HepG2 (cell line): ENCODE data around the gene KIFC1. TPM values are rescaled to one million over a fixed set of nuclear protein-coding genes. Genes with fewer than 3 reads are reported as not detected.
A peak's percentile ranks its signal among the peaks of the same experiment; 100 is the strongest.

Source experiments
- CCAR2 ChIP-seq: fragments of 200-400 bp; formaldehyde crosslinking; optimal IDR thresholded peaks from 2 replicates; pipeline ENCODE3; 2018; ENCODE audit warnings: low read depth, mild to moderate bottlenecking, low read length, moderate library complexity
- GATAD2A ChIP-seq: IDR thresholded peaks from 2 replicates; pipeline ENCODE4 v1.6.1; 2016
- GZF1 ChIP-seq: sonication (generic); formaldehyde crosslinking; IDR thresholded peaks from 2 replicates; pipeline ENCODE4 v1.5.1; 2020; ENCODE audit warnings: mild to moderate bottlenecking, missing genetic modification reagents
- RBFOX2 ChIP-seq: fragments of 200-400 bp; formaldehyde crosslinking; IDR thresholded peaks from 2 replicates; pipeline ENCODE4 v1.6.1; 2017; ENCODE audit warnings: low read depth, mild to moderate bottlenecking, low read length
- ZC3H4 ChIP-seq: sonication (generic); formaldehyde crosslinking; IDR thresholded peaks from 2 replicates; pipeline ENCODE4 v1.4.0; 2020; ENCODE audit warnings: missing genetic modification reagents, borderline replicate concordance
- ZNF235 ChIP-seq: sonication (generic); formaldehyde crosslinking; IDR thresholded peaks from 2 replicates; pipeline ENCODE4 v1.8.1; 2023; ENCODE audit warnings: mild to moderate bottlenecking, missing genetic modification reagents, borderline replicate concordance
- polyA plus RNA-seq, 8 experiments: library from polyadenylated mRNA; depleted of rRNA in 3 of 8; stranded (reverse) in 7 of 8; unstranded in 1 of 8; fragments of >200 nt; fragmentation: Illumina TruSeq in 4 of 8; extraction: Trizol in 4 of 8; gene quantifications; 2 replicates each; pipeline versions ENCODE4 v1.2.1 to v1.2.3, GENCODE V29; 2011 to 2016; ENCODE audit warnings: low read depth in 4 of 8, missing spikeins in 1 of 8, mixed read lengths in 1 of 8; ENCODE audit not compliant: insufficient read depth in 1 of 8
- total RNA-seq, 5 experiments: library from RNA; depleted of rRNA; stranded (reverse); fragments of >200 nt; fragmentation: Illumina TruSeq; extraction: Trizol; gene quantifications; 2 replicates each; pipeline ENCODE4 v1.2.3, GENCODE V29; 2016; ENCODE audit warnings: low read depth in 1 of 5
- TF ChIP-seq, protein P1 (sequence below): sonication (generic); formaldehyde crosslinking; IDR thresholded peaks from 2 replicates; pipeline ENCODE4; 2020; ENCODE audit warnings: missing genetic modification reagents, mild to moderate bottlenecking, borderline replicate concordance
- TF ChIP-seq, protein P2 (sequence below): sonication (generic); formaldehyde crosslinking; IDR thresholded peaks from 2 replicates; pipeline ENCODE4 v1.4.0; 2020; ENCODE audit warnings: missing genetic modification reagents
- TF ChIP-seq, protein P3 (sequence below): sonication (generic); formaldehyde crosslinking; IDR thresholded peaks from 2 replicates; pipeline ENCODE4 v1.5.0; 2020; ENCODE audit warnings: missing genetic modification reagents
- TF ChIP-seq, protein P4 (sequence below): sonication (generic); formaldehyde crosslinking; IDR thresholded peaks from 2 replicates; pipeline ENCODE4 v1.5.0; 2020; ENCODE audit warnings: mild to moderate bottlenecking, missing genetic modification reagents, borderline replicate concordance

The KIFC1 gene
- total and polyA plus RNA-seq, 2 of the 13 experiments (the other 11 are each of a cell fraction or from before 2014, with no cell fraction given): 25.0 to 45.5 TPM

DNA sequence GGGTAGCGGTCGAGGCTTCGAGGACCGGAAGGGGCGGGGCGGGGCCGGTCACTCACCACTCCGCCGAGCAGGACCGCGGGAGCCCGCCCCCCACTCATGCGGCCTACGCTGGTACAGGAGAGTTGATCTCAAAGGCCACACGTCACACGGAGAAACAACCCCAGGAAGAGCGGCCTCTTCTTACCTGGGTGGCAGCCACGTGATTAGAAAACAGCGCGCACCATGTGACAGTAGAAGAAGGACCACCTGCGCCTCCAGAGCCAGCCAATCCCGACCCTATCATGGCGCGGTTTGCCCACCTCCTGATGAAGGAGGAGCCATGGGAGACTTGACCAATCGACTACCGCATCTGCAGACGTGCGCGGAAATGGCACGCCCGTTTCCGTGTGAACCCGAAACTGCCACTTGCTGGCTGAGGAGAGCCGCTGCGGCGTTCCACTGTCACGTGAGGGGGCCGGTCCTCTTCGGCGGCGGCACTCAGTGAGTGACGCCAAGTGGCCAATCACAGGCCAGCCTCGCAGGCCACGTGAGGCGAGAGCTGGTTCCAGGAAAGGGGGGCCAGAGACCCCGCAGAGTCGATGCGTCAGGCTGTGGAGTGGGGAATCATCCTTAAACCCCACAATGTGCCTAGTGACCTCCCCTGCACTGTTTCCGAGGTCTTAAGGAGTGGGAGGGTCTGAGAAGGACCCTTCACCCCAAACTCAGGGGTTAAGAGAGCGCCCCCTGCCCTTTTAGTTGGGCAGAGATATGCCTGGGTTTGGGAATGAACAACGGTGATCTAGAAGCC lies 26.5 kb downstream of the KIFC1 start, which contains the start of gene CUTA (continued):
- TF ChIP-seq, protein P1, sequence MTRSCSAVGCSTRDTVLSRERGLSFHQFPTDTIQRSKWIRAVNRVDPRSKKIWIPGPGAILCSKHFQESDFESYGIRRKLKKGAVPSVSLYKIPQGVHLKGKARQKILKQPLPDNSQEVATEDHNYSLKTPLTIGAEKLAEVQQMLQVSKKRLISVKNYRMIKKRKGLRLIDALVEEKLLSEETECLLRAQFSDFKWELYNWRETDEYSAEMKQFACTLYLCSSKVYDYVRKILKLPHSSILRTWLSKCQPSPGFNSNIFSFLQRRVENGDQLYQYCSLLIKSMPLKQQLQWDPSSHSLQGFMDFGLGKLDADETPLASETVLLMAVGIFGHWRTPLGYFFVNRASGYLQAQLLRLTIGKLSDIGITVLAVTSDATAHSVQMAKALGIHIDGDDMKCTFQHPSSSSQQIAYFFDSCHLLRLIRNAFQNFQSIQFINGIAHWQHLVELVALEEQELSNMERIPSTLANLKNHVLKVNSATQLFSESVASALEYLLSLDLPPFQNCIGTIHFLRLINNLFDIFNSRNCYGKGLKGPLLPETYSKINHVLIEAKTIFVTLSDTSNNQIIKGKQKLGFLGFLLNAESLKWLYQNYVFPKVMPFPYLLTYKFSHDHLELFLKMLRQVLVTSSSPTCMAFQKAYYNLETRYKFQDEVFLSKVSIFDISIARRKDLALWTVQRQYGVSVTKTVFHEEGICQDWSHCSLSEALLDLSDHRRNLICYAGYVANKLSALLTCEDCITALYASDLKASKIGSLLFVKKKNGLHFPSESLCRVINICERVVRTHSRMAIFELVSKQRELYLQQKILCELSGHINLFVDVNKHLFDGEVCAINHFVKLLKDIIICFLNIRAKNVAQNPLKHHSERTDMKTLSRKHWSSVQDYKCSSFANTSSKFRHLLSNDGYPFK (CRISPR knock-in tag): peak; percentile 79
- TF ChIP-seq ZNF235 (CRISPR knock-in tag) (peak; percentile 94; the same call in 1 of the 2 replicates), GZF1 (no peak; the same call in 1 of the 2 replicates), ZC3H4 (CRISPR knock-in tag) (no peak), CCAR2 (no peak), RBFOX2 (peak; percentile 78), GATAD2A (peak; percentile 65)
- TF ChIP-seq, protein P2, sequence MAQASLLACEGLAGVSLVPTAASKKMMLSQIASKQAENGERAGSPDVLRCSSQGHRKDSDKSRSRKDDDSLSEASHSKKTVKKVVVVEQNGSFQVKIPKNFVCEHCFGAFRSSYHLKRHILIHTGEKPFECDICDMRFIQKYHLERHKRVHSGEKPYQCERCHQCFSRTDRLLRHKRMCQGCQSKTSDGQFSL (CRISPR knock-in tag): peak; percentile 23; the same call in 1 of the 2 replicates
- TF ChIP-seq, protein P3, sequence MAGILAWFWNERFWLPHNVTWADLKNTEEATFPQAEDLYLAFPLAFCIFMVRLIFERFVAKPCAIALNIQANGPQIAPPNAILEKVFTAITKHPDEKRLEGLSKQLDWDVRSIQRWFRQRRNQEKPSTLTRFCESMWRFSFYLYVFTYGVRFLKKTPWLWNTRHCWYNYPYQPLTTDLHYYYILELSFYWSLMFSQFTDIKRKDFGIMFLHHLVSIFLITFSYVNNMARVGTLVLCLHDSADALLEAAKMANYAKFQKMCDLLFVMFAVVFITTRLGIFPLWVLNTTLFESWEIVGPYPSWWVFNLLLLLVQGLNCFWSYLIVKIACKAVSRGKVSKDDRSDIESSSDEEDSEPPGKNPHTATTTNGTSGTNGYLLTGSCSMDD (CRISPR knock-in tag): no peak
- TF ChIP-seq, protein P4, sequence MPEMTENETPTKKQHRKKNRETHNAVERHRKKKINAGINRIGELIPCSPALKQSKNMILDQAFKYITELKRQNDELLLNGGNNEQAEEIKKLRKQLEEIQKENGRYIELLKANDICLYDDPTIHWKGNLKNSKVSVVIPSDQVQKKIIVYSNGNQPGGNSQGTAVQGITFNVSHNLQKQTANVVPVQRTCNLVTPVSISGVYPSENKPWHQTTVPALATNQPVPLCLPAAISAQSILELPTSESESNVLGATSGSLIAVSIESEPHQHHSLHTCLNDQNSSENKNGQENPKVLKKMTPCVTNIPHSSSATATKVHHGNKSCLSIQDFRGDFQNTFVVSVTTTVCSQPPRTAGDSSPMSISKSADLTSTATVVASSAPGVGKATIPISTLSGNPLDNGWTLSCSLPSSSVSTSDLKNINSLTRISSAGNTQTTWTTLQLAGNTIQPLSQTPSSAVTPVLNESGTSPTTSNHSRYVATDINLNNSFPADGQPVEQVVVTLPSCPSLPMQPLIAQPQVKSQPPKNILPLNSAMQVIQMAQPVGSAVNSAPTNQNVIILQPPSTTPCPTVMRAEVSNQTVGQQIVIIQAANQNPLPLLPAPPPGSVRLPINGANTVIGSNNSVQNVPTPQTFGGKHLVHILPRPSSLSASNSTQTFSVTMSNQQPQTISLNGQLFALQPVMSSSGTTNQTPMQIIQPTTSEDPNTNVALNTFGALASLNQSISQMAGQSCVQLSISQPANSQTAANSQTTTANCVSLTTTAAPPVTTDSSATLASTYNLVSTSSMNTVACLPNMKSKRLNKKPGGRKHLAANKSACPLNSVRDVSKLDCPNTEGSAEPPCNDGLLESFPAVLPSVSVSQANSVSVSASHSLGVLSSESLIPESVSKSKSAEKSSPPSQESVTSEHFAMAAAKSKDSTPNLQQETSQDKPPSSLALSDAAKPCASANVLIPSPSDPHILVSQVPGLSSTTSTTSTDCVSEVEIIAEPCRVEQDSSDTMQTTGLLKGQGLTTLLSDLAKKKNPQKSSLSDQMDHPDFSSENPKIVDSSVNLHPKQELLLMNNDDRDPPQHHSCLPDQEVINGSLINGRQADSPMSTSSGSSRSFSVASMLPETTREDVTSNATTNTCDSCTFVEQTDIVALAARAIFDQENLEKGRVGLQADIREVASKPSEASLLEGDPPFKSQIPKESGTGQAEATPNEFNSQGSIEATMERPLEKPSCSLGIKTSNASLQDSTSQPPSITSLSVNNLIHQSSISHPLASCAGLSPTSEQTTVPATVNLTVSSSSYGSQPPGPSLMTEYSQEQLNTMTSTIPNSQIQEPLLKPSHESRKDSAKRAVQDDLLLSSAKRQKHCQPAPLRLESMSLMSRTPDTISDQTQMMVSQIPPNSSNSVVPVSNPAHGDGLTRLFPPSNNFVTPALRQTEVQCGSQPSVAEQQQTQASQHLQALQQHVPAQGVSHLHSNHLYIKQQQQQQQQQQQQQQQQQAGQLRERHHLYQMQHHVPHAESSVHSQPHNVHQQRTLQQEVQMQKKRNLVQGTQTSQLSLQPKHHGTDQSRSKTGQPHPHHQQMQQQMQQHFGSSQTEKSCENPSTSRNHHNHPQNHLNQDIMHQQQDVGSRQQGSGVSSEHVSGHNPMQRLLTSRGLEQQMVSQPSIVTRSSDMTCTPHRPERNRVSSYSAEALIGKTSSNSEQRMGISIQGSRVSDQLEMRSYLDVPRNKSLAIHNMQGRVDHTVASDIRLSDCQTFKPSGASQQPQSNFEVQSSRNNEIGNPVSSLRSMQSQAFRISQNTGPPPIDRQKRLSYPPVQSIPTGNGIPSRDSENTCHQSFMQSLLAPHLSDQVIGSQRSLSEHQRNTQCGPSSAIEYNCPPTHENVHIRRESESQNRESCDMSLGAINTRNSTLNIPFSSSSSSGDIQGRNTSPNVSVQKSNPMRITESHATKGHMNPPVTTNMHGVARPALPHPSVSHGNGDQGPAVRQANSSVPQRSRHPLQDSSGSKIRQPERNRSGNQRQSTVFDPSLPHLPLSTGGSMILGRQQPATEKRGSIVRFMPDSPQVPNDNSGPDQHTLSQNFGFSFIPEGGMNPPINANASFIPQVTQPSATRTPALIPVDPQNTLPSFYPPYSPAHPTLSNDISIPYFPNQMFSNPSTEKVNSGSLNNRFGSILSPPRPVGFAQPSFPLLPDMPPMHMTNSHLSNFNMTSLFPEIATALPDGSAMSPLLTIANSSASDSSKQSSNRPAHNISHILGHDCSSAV: no peak; the same call in 1 of the 2 replicates
